HCT116 (cell line): Measurements from ENCODE around the gene DPP6.

Experiments used
- CTCF ChIP-seq, 3 experiments: fragments of 200-600 bp in 1 of 3; sonication (generic) in 1 of 3; IDR thresholded peaks in 2 of 3; conservative IDR thresholded peaks in 1 of 3; 2 replicates each; pipeline ENCODE4 v1.5.1; 2012 to 2017; ENCODE audit warnings: low read depth in 2 of 3, low read length in 2 of 3, antibody characterized with exemption in 1 of 3, borderline replicate concordance in 1 of 3, control low read depth in 1 of 3, mild to moderate bottlenecking in 1 of 3, mixed read lengths in 1 of 3, mixed run types in 1 of 3, moderate library complexity in 1 of 3; ENCODE audit not compliant: insufficient read depth in 1 of 3
- EZH2 ChIP-seq: fragments of 200-600 bp; sonication (generic); IDR thresholded peaks from 2 replicates; pipeline ENCODE4 v1.6.1; 2017; ENCODE audit warnings: antibody characterized with exemption, mixed run types
- MAX ChIP-seq: IDR thresholded peaks from 2 replicates; pipeline ENCODE4 v1.6.1; 2012
- POLR2A ChIP-seq: IDR thresholded peaks from 2 replicates; pipeline ENCODE4 v1.7.0; 2011; ENCODE audit warnings: borderline replicate concordance; ENCODE audit not compliant: insufficient read depth, insufficient read length; ENCODE audit errors: extremely low read depth
- SIN3A ChIP-seq: IDR thresholded peaks from 2 replicates; pipeline ENCODE4 v1.6.1; 2012; ENCODE audit warnings: low read depth

GRCh38 chr7:154183946-154184345 lies 131.7 kb downstream of the DPP6 start:
- no peak for TF ChIP-seq EZH2
- TF ChIP-seq POLR2A: no peak
- TF ChIP-seq CTCF (IDR thresholded peaks at IDR 0.05 in 2 of 3, conservative IDR thresholded peaks at IDR 0.05 in 1 of 3; ENCODE audit: borderline replicate concordance in 1 of 3, insufficient read depth in 1 of 3, low read depth in 2 of 3, low read length in 2 of 3): no peak
- TF ChIP-seq SIN3A: no peak
- TF ChIP-seq MAX: no peak
